ENCODE measurements around the gene APOC3. TPM values are rescaled to one million over a fixed set of nuclear protein-coding genes. Genes with fewer than 3 reads are reported as not detected.

APOC3 gene
- total RNA-seq, 1 donor from 2014 or later: not detected

DNA sequence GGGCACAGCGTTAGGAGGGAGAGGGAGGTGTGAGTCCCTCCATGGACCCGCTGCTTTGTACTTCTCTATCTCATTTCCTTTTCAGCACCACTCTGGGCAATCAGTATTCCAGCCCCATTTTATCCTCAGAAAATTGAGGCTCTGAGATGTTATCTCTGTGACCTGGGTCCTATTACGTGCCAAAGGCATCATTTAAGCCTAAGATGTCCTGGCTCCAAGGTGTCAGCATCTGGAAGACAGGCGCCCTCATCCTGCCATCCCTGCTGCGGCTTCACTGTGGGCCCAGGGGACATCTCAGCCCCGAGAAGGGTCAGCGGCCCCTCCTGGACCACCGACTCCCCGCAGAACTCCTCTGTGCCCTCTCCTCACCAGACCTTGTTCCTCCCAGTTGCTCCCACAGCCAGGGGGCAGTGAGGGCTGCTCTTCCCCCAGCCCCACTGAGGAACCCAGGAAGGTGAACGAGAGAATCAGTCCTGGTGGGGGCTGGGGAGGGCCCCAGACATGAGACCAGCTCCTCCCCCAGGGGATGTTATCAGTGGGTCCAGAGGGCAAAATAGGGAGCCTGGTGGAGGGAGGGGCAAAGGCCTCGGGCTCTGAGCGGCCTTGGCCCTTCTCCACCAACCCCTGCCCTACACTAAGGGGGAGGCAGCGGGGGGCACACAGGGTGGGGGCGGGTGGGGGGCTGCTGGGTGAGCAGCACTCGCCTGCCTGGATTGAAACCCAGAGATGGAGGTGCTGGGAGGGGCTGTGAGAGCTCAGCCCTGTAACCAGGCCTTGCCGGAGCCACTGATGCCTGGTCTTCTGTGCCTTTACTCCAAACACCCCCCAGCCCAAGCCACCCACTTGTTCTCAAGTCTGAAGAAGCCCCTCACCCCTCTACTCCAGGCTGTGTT, 829 bp upstream of the APOC3 start:
- no peaks in the 10 kb centered on the region for H3K9me3 Mint-ChIP-seq
- no peaks in the 10 kb centered on the region for H3K27me3 Mint-ChIP-seq (ENCODE audit: low read depth)
- no peaks in the 10 kb centered on the region for H3K36me3 Mint-ChIP-seq
- no peak overlapping the region for H3K4me3 Mint-ChIP-seq
- TF ChIP-seq CTCF (IDR thresholded peaks at IDR 0.05; ENCODE audit: unreplicated experiment): no peak
- no peak overlapping the region for H3K27ac Mint-ChIP-seq
- H3K4me1 Mint-ChIP-seq: peaks cover 14% of the 10 kb centered on the region
- no peak for DNase-seq (ENCODE audit: low spot score in 2 of 2, unreplicated experiment in 2 of 2)

- H3K36me3 Mint-ChIP-seq: no peaks in the 10 kb centered on the region
- no peak for DNase-seq (ENCODE audit: low spot score in 2 of 2, unreplicated experiment in 2 of 2)
- no peak overlapping the region for H3K27ac Mint-ChIP-seq
- H3K9me3 Mint-ChIP-seq: no peaks in the 10 kb centered on the region
- H3K4me3 Mint-ChIP-seq: no peak overlapping the region
- peaks cover 18% of the 10 kb centered on the region for H3K4me1 Mint-ChIP-seq
- no peaks in the 10 kb centered on the region for H3K27me3 Mint-ChIP-seq (ENCODE audit: low read depth)
- no peak for TF ChIP-seq CTCF (IDR thresholded peaks at IDR 0.05; ENCODE audit: unreplicated experiment)
Observed at GRCh38 chr11:116830184-116830912, 641 bp downstream of the APOC3 start.

DNA sequence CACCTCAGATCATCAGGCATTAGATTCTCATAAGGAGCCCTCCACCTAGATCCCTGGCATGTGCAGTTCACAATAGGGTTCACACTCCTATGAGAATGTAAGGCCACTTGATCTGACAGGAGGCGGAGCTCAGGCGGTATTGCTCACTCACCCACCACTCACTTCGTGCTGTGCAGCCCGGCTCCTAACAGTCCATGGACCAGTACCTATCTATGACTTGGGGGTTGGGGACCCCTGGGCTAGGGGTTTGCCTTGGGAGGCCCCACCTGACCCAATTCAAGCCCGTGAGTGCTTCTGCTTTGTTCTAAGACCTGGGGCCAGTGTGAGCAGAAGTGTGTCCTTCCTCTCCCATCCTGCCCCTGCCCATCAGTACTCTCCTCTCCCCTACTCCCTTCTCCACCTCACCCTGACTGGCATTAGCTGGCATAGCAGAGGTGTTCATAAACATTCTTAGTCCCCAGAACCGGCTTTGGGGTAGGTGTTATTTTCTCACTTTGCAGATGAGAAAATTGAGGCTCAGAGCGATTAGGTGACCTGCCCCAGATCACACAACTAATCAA, 2.2 kb downstream of the APOC3 start:
- DNase-seq (ENCODE audit: low spot score in 2 of 2, unreplicated experiment in 2 of 2): no peak
- Mint-ChIP-seq H3K27ac (no peak overlapping the region), H3K9me3 (no peaks in the 10 kb centered on the region), H3K36me3 (no peaks in the 10 kb centered on the region), H3K4me3 (no peak overlapping the region), H3K27me3 (ENCODE audit: low read depth) (no peaks in the 10 kb centered on the region), H3K4me1 (peaks cover 26% of the 10 kb centered on the region)
- no peak for TF ChIP-seq CTCF (IDR thresholded peaks at IDR 0.05; ENCODE audit: unreplicated experiment)

- Mint-ChIP-seq H3K4me3 (no peak overlapping the region), H3K27me3 (ENCODE audit: low read depth) (no peaks in the 10 kb centered on the region), H3K4me1 (peaks cover 31% of the 10 kb centered on the region), H3K36me3 (no peaks in the 10 kb centered on the region), H3K27ac (no peak overlapping the region), H3K9me3 (no peaks in the 10 kb centered on the region)
- TF ChIP-seq CTCF (IDR thresholded peaks at IDR 0.05; ENCODE audit: unreplicated experiment): no peak
- no peak for DNase-seq (ENCODE audit: low spot score in 2 of 2, unreplicated experiment in 2 of 2)
Observed at GRCh38 chr11:116832350-116833290, 2.9 kb downstream of the APOC3 start.

DNA sequence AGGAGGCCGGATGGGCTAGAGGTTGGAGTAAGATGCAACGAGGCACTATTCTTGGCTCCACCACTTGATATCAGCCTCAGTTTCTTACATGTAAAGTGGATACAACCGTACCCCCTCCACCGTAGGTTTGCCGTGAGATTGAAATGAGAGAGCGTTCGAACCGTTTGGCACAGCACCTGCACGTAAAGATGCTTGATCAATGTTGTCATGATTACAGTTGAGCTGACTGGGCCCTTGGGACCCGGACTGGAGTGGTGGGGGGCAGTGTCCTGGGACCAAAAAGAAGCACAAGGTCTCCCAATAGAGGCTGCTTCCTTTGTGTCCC, 3.7 kb downstream of the APOC3 start:
- H3K36me3 Mint-ChIP-seq: no peaks in the 10 kb centered on the region
- no peak overlapping the region for H3K4me3 Mint-ChIP-seq
- H3K27ac Mint-ChIP-seq: no peak overlapping the region

More for the DNA sequence above, 3.7 kb downstream of the APOC3 start:
- H3K4me1 Mint-ChIP-seq: peaks cover 36% of the 10 kb centered on the region
- DNase-seq (ENCODE audit: low spot score in 2 of 2, unreplicated experiment in 2 of 2): no peak
- TF ChIP-seq CTCF (IDR thresholded peaks at IDR 0.05; ENCODE audit: unreplicated experiment): no peak
- H3K9me3 Mint-ChIP-seq: no peaks in the 10 kb centered on the region
- H3K27me3 Mint-ChIP-seq (ENCODE audit: low read depth): no peaks in the 10 kb centered on the region

Measured in mesothelial cell of epicardium (in vitro differentiated cells).